Effector CD4-positive, alpha-beta T cell (primary cell): ENCODE data around the gene DSTYK.
A peak's percentile ranks its signal among the peaks of the same experiment; 100 is the strongest.
"Not testable (repeated sequence)": the region's sequence is repeated elsewhere in the genome, so short reads cannot be mapped to it uniquely, and the experiment has no call there.

Source experiments
- DNase-seq: peaks from one replicate; pipeline ENCODE4 v3.0.0-alpha.2; 2020

DSTYK gene

GRCh38 chr1:205240118-205240517 lies 28.6 kb upstream of the DSTYK start:
- DNase-seq: no peak

DNA sequence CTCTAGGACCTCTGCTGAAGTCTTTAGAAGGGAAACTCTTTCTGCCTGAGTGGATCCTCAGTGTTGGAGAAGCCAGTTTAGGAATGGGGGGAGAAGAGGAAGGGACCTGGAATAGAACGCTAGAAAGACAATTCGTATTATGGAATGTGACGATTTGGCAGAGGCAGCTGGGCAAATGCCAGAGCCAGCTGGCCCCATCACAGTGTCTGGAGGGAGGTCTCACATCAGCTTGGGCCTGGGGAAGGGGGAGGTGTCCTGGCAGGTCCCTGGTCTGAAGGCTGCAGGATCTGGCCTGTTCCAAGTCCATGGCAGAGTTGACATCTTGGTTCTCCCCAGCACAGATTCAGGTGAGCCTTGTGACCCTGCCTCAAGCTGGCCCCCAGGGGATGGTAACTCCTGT lies 27.6 kb upstream of the DSTYK start:
- no peak for DNase-seq

DNA sequence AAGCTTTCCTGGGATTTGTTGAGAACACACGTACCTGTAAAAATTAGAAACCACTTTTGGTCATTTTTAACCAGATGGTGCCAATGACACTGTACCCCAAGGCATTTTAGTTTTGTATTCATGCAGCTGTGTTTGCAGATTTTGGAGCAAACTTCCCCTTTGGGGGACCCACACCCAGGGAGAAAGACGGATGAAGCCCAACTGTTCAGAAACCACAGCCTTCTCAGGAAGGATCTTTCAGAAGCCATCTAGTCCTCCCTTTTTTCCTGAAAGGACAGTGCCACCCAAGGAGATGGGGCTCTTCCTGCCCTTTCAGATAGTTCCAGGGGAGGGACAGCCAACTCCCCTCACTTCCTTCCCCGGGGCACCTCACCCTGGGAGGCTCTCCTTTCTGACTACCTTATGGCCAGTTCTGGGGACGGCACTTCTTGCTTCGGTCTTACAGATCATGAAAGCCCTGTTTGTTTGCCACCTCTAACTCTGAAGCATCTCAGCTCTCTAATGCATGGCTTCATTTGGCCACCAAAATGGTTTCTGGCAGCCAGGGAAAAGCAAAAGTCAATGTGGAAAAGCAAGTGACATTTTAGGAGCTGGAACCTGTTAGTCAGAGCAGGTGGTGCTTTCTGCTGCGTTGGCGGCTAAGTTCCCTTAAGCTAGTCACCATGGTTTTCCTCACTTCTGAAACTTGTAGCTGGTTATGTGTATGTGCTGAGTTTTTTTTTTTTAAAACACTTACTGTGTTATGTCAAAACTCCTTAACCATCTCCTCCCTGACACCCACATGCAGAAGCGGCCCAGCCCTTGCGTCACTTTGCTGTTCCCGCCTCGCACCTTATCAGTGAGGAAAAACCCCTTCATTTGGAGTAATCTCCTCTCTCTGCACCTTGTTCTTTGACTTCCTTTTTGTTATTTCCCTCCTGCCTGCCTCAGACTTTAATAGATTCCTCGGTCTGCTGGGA lies 26.3 kb upstream of the DSTYK start:
- no peak for DNase-seq

- no peak for DNase-seq
These were observed 25.5 kb upstream of the DSTYK start for GRCh38 chr1:205236951-205237475.

DNA sequence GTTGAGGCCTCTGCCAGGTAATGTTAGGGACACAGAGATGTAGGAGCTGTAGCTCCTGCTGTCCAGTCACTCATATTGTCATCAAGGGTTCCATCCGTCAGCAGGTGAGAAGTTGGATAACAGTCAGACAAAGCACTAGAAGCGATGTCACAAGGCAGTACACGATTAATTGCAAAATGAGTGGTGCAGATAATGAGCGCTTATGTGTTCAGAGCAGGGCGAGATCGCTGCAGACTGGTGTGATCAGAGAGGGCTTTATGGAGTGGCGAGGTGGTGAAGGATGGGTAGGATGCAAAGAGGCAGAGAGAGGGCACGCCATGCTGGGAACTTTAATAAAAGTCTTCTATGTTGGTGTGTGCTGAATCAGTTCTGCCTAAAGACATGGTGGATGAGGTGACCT lies 25.0 kb upstream of the DSTYK start:
- no peak for DNase-seq

GRCh38 chr1:205235951-205236350 lies 24.4 kb upstream of the DSTYK start:
- DNase-seq: no peak

DNA sequence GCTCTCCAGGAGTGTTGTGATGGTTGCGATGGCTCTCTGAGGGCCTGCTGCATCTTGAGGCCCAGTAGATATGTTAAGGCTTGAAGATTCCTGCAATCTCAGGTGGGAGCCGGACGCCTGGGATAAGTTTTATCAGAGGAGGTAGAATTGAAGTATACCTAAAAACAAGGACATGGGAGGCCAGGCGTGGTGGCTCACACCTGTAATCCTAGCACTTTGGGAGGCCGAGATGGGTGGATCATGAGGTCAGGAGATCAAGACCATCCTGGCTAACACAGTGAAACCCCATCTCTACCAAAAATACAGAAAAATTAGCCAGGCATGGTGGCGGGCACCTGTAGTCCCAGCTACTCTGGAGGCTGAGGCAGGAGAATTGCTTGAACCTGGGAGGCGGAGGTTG lies 22.5 kb upstream of the DSTYK start:
- not testable (repeated sequence) for DNase-seq

DNA sequence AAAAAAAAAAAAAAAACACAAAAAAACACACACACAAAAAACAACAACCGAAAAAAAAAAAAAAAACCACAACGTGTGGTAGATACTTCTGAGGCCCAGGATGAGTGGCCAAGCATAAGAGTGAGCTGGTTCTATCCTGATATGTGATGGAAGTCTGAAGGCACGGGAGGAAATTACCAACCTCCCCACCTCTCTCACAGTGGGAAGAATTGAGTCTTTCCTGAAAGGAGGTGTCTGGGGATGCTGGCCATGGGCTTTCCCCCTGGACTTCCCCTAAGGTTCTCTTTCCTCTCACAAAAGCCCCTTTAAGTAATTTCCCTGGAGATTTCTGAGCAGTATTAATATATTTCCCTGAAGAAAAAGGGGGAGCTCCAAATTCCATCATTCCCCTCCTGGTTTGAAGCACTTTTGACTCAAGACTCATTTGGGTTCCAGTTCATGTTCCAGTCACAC lies 21.5 kb upstream of the DSTYK start:
- DNase-seq: no peak

- DNase-seq: no peak
These were observed 20.8 kb upstream of the DSTYK start for GRCh38 chr1:205232127-205232820.

GRCh38 chr1:205230982-205231381 lies 19.5 kb upstream of the DSTYK start:
- DNase-seq: no peak

- no peak for DNase-seq
These were observed 18.6 kb upstream of the DSTYK start for GRCh38 chr1:205229916-205230700.

DNA sequence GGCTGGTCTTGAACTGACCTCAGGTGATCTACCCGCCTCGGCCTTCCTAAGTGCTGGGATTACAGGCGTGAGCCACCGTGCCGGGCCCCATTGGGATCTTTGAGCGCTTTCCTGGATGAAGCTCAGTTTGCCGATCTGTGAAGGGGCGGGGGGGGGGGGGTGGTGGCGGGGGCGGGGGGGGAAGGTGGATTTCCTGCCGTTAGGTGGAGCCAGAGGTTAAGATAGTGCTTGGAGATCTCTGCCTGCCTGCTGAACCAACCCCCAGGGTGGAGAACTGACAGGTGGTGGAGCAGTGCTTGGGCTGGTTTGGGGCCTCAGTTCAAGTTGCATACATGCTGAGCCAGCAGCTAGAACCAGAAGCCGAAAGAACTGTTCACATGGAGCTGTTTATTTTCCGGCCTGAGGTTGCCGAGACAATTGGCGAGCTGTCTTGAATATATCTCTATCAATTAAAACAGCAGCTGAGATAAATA lies 17.9 kb upstream of the DSTYK start:
- DNase-seq: peak; percentile 53

DNA sequence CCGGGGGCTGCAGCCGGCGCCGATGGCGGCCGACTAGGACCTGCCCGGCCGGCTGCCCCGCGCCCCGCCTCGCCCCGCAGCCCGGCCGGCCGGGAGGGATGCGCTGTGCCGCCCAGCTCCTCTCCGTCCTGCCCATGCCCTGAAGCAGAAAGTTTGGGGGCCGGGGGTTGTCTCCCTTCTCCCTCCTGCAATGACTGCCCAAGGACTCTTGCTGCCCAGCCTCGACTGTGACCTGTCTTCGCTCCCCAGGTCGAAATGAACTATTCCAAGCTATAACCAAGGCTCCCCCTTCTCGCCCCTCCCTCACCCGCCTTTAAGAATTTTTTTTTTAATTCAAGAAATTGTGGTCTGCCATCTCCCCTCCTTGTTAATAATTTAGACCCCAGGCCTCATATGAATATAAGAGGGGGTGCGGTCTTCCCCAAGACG lies 16.6 kb upstream of the DSTYK start:
- DNase-seq: no peak

DNA sequence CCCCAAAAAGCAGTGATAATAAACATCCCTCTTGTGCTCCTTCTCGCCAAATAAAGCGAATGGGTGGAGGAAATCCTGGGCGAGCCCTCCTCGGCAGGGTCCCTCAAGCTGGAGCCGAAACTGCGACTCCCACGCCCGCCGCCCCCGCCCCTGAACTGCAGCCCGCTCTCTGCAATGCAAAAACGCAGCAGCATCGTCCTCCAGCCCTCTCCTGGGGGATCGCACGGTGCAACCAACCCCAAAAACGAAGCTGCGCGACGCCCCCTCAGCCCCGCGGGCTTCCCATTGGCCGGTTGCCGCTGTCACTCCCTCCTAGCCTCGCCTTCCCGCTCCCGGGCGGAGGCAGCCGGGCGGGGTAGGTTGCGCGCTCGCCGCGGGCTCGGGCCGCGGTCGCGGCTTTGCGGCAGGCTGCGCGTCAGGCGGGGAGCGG lies 16.1 kb upstream of the DSTYK start, which contains the start of gene TMCC2:
Gene TMCC2 (plus strand): TSS at position 363 of the 430 bp plus-strand sequence. CDS start 619 bp downstream, outside the sequence.
- DNase-seq: peak; percentile 67

GRCh38 chr1:205226868-205227583 lies 15.5 kb upstream of the DSTYK start:
- no peak for DNase-seq

GRCh38 chr1:205225901-205226765 lies 14.6 kb upstream of the DSTYK start:
- DNase-seq: no peak

DNA sequence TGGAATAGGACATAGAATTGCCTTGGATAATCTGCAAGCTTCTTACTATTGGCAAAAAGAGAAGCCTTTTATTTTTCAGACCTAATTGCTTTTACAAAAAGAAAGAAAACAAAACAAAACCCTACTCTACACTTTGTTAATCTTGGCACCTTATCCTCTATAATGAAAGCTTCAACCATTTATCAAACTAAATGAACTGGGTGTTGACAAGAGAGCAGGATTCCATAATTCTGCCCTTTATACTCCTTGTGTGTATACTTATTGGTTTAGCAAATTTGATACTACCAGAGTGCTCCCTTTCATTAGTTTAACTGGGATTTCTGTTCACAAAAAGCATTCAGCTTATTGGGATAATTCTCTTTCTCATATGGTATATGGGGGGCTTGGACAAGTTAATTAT lies 13.2 kb upstream of the DSTYK start:
- DNase-seq: no peak

DNA sequence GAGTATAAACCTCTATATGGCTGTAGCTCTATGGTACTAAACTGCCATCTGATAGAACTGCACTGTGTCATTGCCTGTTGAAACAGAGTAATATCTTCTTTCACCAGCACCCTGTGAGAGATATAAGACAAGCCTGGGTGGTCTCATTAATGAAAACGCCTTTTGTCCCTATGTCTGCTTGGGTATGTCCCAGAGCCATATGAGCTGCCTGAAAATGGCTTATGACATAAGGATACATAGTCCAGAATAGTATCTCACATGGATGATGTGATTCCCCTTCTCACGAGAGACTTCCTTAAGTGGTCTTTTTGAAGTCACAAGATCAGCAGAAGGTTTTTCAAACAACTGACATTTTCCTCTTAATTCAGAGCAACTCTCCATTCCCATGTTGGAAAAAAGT lies 8.9 kb upstream of the DSTYK start:
- DNase-seq: no peak

DNA sequence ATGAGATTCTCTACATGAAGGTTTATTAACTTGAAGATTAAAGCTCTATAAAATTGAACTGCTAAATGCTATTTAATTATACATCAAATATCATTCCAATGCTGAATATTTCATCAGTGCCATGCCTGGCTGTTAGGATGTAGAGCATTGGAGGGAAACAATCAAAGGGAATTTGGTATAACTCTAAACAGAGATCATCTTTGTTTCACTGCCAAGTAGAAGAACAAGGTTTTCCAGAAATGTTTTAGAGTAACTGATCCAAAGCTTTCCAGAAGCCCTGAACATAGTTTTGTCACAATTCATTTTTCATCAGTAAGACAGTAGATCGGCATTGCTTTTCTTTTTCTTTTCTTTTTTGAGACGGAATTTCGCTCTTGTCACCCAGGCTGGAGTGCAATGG lies 5.9 kb upstream of the DSTYK start:
- no peak for DNase-seq

DNA sequence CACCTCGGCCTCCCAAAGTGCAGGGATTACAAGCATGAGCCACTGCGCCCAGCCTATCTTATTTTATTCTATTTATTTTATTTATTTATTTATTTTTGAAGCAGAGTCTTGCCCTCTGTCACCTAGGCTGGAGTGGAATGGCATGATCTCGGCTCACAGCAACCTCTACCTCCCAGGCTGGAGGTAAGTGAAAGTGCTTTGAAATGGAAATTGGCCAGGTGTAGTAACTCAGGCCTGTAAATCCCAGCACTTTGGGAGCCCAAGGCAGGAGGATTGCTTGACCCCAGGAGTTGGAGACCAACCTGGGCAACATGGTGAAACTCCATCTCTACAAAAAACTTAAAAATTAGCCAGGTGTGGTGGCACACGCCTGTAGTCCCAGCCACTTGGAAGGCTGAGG lies 5.1 kb upstream of the DSTYK start:
- no peak for DNase-seq

DNA sequence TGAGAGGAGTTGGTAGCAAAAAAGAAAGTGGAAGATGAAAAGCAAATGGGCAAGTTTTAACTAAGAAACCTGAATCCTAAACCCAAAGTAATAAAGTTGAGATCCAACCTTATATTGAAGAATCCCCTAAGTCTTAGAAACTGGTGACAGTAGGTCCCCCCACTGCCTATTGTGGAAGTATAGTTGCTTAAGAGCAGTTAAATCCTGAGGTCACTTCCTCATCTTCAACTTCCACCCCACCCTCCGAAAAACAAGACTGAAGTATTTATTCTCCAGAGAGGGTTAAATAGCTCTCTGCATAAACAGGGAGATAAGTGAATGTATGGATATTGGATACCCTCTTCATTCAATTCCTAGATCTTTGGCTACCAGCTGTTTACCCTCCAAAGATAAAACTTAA lies 3.3 kb upstream of the DSTYK start:
- no peak for DNase-seq
